GM12875 (cell line): ENCODE data around the gene KLK6.
"Not testable (repeated sequence)": the region's sequence is repeated elsewhere in the genome, so short reads cannot be mapped to it uniquely, and the experiment has no call there.

Experiments used
- H3K4me3 ChIP-seq: one replicate; pipeline ENCODE4 v1.5.1; 2011; ENCODE audit warnings: low read depth, low read length, control low read depth
- TF ChIP-seq, protein P1 (sequence below): IDR thresholded peaks from 2 replicates; pipeline ENCODE4 v1.5.1; 2011; ENCODE audit warnings: low read depth, mild to moderate bottlenecking, control low read depth, inconsistent platforms, low read length, moderate library complexity, borderline replicate concordance; ENCODE audit not compliant: insufficient read depth

Gene KLK6

DNA sequence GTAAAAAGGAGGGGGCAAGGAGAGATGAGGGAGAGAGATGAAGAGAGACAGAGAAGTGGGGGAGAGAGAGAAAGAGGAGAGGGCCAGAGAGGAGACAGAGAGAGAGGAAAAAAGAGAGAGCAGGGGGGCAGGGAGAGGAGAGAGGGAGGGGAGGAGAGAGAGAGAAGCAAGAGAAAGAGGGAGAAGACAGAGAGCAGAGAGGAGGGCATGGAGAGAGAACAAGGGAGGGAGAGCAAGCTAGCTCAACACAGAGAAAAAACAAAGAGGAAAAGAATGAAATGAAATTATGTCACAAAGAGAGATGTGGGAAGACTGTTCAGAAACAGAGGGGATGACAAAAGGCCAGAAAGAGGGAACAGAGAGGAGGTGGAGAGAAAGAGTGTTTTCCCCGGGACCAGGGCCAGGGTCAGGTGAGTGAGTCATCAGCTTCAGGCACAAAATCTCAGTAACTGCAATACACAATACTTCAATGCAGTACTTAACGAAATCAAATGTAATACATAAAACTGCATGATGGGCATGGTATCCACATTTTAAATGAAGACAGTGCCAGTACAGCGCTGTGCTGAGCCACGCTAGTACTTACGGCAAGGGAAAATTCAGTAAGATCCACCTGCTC is 9.5 kb upstream of the KLK6 start:
- no peak overlapping the region for H3K4me3 ChIP-seq
- TF ChIP-seq, protein P1, sequence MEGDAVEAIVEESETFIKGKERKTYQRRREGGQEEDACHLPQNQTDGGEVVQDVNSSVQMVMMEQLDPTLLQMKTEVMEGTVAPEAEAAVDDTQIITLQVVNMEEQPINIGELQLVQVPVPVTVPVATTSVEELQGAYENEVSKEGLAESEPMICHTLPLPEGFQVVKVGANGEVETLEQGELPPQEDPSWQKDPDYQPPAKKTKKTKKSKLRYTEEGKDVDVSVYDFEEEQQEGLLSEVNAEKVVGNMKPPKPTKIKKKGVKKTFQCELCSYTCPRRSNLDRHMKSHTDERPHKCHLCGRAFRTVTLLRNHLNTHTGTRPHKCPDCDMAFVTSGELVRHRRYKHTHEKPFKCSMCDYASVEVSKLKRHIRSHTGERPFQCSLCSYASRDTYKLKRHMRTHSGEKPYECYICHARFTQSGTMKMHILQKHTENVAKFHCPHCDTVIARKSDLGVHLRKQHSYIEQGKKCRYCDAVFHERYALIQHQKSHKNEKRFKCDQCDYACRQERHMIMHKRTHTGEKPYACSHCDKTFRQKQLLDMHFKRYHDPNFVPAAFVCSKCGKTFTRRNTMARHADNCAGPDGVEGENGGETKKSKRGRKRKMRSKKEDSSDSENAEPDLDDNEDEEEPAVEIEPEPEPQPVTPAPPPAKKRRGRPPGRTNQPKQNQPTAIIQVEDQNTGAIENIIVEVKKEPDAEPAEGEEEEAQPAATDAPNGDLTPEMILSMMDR = no peak

DNA sequence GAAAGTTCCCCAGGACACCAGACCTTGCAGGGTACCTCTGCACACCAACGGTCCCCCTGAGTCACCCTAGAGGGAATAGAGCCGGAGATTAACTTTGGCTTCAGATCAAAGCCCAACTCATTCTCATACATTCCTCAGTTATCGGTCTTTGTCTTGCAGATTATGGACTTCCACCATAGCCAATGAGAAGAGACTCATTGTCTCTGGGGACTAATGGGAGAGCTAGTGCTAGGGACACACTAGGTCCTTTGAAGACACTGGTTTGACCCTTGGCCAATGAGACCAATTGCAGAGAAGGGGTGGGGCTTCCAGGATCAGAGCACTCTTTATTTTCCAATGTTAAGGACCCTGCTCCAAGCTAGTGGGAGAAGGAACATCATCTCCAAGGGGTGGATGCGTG is 8.2 kb upstream of the KLK6 start:
- H3K4me3 ChIP-seq = no peak overlapping the region
- TF ChIP-seq, protein P1 = no peak

DNA sequence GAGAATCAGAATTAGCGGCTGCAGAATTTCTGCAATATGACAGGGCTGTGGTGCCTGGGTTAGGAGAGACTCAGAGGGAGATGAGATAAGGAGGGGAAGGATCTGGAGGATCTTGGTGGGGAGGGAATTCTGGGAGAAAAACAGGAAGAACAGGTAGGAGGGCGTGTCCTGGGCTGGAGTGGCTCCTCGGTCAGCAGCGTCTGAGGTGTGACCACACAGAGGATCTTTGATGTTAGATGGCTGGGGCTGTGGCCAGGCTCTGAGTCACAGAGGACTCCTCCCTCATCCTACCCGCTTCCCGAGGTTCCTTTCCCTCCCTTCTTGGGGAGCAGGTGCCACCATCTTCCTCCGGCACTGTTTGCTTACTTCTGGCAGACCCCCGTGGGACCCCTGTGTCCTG is 6.4 kb upstream of the KLK6 start:
- TF ChIP-seq, protein P1 = no peak
- H3K4me3 ChIP-seq = no peak overlapping the region

- no peak overlapping the region for H3K4me3 ChIP-seq
- TF ChIP-seq, protein P1 = no peak
These were observed 5.5 kb upstream of the KLK6 start for GRCh38 chr19:50974702-50975556.

DNA sequence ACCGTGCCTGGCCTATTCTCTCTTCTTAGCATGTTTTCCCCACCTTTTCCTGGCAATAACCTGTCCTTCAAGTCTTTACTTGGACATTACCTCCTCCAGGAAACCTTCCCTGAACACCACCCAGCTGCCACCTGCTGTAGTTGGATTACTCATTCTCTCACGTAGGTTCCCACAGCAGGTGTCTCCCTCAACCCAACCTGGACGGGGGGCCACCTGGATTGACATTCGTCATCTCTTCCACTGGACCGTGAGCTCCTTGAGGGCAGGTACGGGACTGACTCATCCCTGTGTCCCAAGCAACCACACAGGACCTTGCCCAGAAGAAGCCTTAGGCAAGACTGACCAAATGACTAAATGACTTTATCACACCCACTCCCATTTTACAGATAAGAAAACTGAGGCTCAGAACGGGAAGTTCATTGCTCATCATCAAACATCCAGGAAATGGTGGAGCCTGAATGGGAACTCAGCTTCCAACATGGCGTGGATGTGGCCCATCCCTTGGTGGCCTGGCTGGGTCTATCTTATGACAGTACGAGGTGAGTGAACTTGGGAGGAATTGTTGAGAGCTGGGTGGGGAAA is 3.5 kb upstream of the KLK6 start:
- H3K4me3 ChIP-seq = no peak overlapping the region
- TF ChIP-seq, protein P1 = no peak

GRCh38 chr19:50969810-50970209 is 419 bp upstream of the KLK6 start:
- H3K4me3 ChIP-seq = not testable (repeated sequence)

DNA sequence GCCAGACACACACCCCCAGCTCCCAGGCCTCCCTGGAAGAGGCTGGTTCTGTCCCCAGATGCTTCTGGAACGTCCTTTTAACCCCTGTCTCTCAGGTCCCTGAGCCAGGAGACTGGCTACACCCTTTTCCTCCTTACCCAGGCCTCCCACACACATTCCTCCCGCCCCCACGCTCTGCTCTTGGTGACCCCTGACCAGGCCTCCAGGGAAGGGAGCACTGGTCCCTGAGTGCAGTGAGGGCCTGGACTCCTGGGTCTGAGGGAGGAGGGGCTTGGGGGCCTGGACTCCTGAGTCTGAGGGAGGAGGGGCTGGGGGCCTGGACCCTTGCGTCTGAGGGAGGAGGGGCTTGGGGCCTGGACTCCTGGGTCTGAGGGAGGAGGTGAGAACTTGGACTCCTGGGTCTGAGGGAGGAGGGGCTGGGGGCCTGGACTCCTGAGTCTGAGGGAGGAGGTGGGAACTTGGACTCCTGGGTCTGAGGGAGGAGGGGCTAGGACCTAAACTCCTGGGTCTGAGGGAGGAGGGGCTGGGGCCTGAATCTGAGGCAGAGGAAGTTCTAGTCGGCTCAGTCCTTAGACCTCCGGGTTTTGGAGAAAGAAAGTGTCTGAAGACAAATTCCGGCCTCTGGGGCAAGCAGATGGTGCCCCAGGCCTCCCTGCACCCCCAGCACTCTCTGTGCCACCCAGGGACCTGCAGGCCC is 527 bp downstream of the KLK6 start:
- no peak overlapping the region for H3K4me3 ChIP-seq
- TF ChIP-seq, protein P1 = no peak
